Activated CD8-positive, alpha-beta memory T cell treated with anti-CD3 and anti-CD28 coated beads, Interleukin-2, amount 50 U/mL, for 24 hours (primary cell): Measurements from ENCODE around the gene GPSM1.
"Not testable (repeated sequence)": the region's sequence is repeated elsewhere in the genome, so short reads cannot be mapped to it uniquely, and the experiment has no call there.

Source experiments
- DNase-seq: peaks from one replicate; pipeline ENCODE4 v3.0.0-alpha.2; 2020; ENCODE audit errors: extremely low read depth

The GPSM1 gene

DNA sequence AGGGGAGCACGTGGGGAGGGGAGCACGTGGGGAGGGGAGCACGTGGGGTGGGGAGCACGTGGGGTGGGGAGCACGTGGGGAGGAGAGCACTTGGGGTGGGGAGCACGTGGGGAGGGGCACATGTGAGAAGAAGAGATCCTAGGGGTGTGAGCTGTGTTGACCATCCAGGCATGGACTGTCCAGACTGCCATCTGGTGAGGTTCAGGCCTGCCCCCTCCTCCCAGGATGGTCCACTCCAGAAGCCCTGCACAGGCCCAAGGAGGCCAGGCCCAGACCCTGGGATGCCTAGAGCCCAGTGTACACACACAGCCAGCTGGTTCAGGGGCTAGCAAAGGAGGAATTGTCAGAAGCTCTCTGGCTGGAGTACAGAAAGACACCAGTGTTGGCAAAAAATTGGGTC lies 70.3 kb downstream of the GPSM1 start:
- DNase-seq: no peak

DNA sequence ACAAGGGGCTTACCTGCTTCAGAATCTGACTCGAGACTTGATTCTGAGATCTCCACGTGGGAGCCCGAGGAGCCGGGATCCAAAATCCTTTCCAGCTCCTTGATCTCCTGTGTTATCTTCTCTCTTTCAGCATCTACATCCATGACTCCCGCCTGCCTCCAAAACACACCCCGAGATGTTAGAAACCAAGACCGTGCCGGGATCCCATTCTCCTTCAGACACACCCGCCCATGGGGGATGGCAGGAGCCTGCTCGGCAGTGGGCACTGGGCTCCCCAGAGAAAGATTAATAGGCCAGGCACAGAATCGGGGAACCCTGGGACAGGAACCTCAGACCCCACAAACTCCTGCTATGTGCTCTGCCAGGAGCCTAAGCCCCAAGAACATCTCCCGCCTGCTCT lies 70.9 kb downstream of the GPSM1 start:
- DNase-seq: no peak

DNA sequence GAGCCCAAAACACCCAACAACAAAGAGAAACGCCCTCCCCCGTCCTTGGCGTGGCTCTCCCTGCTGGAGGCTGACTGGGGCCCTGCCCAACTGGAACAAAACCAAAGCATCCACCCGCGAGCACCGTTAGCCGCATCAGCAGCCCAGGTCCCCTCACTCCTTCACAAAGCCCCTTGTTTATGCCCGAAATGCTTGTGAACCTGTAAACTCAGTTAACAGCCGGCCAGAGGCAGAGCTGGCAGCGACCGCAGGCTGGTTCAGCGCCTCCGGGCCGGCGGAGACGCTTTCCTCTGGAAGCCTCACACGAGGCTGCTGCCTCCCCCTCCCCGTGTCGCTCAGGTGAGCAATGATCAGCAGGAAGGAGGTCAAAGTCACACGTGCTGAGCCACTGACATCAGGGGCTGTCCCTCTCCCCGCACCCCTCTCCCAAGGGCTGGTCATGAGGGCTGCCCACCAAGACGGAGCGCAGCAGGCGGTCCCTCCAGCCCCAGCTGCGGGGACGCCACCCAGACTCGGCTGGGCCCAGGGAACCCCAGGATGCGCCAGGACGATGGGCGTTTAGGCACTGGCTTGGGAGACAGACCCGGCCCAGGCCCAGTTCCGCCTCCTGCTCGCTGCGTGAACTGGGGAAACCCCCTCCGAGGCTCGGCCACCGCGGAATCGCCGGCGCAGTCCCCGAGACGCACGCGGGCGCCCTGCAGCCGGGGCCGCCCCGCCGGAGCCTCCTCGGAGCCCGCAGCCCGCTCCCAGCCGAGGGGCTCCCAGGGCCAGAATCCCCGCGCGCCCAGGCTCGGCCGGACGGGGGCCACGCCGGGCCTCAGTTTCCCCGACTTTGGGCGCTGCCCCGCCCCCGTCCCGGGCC lies 72.1 kb downstream of the GPSM1 start:
- DNase-seq: no peak

DNA sequence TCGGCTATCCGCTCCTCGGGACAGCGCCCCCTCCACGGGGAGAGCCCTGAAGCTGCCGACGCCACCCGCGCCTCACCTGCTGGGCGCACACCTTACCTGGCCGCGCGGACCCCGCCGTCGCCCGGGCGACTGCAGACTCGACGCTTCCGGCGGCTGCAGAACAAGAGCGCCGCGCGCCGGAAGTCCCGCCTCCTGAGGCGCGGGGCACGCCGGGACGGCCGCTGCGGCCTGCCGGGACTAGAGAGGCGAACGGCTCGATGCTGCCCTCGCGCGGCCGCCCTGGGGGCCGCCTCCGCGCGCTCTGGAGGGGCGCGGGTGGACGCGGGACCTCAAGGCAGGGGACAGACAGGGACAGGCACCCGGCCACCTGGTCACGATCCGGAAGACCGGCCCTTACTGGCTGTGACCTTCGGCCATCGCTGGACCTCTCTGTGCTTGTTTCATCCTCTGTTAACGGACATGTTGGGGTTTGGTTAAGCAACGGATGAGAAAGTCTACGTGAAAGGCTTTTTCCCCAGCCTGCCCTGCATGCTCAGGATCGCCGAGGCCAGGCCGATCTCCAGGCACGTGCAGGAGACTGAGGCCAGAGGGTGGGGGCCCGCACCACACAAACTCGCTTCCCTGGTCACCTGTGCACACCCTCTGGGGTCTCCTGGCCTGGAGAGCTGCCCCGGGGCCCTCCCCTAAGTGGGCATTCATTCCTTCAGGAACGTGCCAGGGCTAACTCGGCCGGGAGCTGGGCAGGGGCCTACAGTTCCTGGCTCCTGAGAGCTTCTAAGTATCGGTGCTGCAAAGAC lies 72.9 kb downstream of the GPSM1 start, which contains the start of gene SNAPC4:
TSS of gene SNAPC4 (minus strand) at position 133 of the 797 bp plus-strand sequence. CDS start 1,742 bp downstream, outside the sequence.
- DNase-seq: no peak

DNA sequence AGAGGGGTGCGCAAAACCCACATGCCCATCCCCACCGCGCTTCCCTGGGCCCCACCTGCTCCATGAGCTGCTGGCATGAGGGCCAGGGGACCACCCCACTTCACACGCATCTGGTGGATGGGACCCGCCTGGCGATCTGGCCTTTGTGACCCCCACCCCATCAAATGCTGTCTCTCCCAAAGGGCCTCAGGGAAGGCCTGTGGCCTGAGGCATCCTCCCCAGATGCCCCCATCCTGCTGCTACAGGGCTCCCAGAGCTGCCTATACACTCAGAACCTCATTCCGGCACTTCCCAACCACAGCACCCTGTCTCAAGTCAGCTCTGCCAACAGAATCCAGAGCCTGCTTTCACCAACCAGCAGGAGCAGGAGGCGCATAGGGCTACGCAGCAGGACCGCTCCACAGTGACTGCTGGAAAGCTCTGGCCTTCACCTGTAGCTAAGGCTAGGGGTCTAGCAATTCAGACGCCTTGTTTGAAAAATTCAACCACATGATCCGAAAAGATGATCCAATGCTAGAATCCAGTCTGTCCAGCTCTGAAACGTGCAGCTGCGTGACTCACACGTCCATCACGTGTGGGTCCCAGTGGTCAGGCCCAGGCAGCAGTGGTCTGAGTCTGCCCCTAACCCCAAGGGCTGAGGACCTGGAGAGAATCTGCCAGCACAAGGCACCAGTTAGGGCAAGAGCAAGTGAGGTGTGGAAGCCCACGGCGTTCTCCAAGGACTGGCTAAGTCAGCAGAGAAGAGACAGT lies 74.0 kb downstream of the GPSM1 start:
- no peak for DNase-seq

DNA sequence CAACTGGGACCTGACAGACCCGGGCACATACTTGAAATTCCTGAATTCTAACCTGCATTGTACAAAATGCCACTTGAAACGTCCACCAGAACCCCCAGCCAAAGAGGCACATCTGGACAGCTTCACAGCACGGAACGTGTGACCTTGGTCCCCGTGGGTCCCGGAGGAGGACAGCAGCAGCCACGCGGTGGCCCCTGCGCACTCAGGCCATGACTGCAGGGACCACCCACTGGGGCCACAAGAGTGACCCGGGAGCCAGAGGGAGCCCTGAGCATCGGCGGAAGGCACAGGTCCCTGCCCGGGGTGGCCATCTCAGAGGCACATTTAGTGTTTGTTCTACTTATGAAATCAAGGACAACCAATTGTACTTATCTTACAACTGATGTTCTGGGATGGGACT lies 74.7 kb downstream of the GPSM1 start:
- DNase-seq: no peak

DNA sequence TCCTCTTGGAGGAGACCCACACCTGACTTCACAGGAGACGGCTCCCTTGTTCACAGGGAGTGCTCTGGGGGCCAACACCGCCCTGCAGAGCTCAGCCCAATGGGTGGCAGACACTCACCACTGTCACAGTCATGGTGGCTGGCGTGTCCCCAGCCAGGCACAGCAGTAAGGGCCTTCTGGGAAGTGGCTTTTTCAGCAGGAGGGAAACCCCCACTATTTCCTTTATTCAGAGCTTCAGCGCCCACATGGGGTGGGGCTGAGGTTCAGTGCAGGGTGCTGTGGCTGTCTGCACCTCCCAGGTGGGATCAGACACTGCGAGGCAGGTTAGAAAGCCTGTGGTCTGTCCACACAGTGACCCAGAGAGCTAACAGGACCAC lies 76.2 kb downstream of the GPSM1 start:
- no peak for DNase-seq

DNA sequence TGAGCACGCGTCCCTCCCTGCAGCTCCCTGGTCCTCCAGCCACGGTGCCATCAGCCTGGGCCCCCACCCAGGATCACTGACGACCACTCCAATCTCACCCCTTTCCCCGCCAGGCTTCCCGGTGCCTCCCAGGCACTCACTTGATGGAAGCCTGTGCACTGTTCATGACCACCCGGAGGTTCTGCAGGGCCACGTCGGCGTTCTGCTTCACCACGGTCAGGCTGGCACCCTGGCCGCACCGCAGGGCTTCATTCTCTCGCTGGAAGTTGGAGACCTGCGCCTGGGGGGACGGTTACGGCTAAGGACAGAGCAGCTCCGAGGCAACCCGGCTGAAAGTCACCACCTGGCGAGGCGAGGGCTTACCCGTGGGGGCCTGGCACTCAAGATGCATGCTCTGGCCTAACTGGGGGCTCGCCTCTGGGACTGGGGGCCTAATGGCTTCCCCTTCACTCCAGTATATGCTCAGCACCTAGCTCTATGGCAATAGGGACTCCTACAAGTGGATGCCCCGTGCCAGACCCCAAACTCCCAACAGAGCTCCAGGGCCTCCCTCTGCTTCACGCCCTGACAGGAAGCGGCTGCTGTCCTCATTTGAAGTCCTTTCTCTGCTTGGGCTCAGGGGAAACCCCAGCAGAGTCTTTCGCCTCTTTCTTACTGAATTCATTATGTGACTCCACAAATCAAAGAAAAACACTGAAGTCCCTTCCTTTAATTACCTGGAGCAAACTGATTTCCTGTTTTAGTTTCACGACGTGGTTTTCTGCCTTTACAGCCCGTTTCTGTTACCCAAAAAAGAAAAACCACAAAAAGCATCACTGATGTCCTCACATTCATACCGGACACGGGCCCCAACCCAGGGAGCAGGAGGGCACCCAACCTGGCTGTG lies 76.8 kb downstream of the GPSM1 start:
- DNase-seq: no peak

DNA sequence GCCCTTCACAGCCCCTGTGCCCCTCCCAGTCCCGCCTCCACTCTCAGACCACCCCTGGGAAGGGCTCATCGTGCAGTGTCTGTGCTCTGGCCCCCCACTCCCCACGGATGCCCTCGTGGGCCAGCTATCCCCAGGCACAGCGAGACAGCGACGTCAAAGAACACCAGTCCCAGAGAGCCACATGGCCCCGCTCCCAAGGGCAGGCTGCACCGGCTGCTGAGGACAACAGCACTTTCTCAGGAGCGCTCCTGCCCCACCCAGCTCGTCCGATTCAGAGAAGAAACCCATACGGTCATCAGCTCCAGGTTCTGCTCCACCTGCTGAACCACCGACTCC lies 77.4 kb downstream of the GPSM1 start:
- no peak for DNase-seq

DNA sequence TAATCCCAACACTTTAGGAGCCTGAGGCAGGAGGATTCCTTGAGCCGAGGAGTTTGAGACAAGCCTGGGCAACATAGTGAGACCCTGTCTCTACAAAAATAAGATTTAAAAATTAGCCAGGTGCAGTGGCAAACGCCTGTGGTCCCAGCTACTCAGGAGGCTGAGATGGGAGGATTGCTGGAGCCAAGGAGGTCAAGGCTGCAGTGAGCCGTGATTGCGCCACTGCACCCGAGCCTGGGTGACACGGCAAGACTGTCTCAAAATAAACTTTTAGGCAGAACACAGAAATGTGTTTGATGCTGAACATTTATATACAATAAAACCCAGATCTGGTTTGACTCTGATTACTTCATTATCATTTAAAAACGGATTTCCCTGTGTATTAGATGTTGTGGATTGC lies 78.1 kb downstream of the GPSM1 start:
- DNase-seq: no peak

DNA sequence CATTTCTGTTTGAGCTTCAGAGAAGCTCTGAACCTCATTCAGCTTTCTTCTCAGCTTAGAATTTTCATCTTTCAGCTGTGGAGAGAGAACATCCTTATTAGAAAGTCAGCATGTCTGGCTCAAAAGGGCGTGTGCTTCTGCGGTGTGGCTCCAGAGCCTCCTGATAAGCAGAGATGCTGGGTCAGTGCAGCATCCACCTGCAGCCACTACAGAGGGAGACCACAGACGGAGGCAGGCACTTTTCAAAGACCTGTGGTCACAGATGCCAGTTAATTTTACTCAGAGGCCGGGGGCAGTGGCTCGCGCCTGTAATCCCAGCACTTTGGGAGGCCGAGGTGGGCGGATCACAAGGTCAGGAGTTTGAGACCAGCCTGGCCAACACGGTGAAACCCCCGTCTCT lies 78.6 kb downstream of the GPSM1 start:
- DNase-seq: not testable (repeated sequence)

DNA sequence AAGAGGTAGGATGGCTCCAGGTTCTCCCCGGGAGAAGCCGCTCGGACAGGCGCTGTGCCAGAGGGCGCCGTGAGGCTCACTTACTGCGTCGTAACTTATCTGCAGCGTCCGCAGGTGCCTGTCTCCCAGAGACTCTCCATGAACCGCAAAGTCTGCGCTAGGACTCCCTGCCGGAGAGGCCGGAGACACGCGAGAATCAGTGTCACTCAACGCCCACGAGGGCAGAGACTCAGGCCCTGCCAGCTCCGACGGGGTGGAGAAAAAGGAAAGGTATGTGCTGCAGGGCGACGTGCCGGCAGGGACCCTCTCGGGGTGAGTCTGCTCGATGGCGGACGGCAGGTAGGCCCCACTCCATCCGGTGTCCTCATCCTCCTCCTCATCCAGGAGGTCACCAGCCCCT lies 79.7 kb downstream of the GPSM1 start:
- not testable (repeated sequence) for DNase-seq

DNA sequence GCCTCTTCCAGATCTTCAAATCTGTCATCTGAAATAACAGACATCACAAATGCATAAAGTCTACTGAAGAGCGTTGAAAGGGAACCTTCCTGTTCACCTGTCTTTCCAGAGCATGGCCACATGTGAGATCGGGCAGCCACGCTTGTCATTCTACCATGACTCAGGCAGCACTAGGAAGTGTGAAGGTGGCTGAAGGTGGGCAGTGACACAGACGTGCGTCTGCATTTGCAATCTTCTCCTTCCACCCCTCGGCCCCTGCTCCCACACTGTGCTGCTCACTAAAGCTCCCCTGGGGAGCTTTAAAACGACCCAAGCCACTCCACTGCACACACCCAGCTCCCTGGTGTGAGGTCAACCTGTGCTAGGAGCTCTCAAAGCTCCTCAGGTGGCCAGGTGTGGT lies 80.6 kb downstream of the GPSM1 start:
- no peak for DNase-seq
